ENCODE data around the gene PTPRO.

Gene PTPRO

GRCh38 chr12:15336768-15337553, 14.7 kb downstream of the PTPRO start:
- in situ Hi-C loops (cut with HindIII; ENCODE audit: low pct_ligation_motif_present, low pct_unique_long_range_greater_than_20kb, low sequenced_read_pairs) = no loop called here
- peak; percentile 97 for DNase-seq

- in situ Hi-C loops (cut with HindIII; ENCODE audit: low pct_ligation_motif_present, low pct_unique_long_range_greater_than_20kb, low sequenced_read_pairs) = no loop called here
- DNase-seq = no peak
Observed at GRCh38 chr12:15341371-15341770, 19.1 kb downstream of the PTPRO start.

DNA sequence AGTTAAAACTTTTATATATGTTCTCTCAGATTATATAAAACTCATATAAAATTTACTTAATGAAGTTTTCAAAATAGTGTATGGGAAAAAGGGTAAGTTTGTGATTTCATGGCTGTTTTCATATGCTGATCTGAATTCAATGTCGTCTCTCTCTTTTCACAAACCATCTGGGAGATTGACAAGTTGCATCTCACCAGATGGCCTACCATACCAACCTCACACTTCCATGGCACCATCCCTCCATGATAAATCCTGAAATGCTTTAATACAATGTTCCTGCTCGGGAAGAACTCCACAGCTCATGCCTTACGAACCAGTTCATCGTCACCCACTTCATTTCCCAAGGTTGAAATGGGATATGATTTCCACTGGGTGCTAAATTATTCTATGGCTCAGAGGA, 22.3 kb downstream of the PTPRO start:
- in situ Hi-C loops (cut with HindIII; ENCODE audit: low pct_ligation_motif_present, low pct_unique_long_range_greater_than_20kb, low sequenced_read_pairs) = no loop called here
- no peak for DNase-seq

DNA sequence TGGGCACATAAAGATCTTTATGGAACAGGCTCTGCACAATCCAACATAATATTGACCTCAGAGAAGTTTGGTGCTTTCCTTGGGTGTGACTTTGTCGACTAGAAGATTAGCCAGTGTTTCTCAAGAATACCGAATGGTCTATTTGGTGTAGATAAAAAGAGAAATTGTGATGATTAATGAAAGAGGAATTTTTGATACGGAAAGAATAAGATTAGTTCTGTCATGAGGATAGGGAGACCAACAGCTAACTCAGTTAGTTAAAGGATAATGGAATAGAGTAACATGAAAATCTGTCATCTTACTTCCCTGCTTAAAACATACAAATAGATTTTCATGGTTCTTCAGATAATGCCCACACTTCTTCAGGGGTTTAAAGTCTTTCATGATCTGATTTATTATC, 24.2 kb downstream of the PTPRO start:
- peak; percentile 27 for DNase-seq
- in situ Hi-C loops (cut with HindIII; ENCODE audit: low pct_ligation_motif_present, low pct_unique_long_range_greater_than_20kb, low sequenced_read_pairs) = no loop called here

DNA sequence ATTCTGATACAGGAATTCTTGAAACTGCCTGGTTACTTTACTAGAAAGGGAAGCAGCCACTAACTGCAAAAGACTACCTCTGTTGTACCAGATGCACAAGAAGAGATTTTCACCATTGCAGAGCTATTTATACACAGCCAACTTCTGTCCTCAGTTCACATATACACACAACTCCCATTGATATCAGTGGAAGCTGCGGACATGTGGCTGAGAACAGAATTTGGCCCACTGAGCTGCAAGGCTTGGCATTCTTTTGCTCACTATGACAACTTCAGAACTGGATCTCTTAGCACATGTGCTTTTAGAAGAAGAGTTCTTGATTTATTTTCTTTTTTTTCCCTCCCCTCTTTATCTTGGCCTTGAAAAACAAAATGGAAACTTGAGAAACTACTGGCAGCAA, 28.3 kb downstream of the PTPRO start:
- no peak for DNase-seq
- in situ Hi-C loops (cut with HindIII; ENCODE audit: low pct_ligation_motif_present, low pct_unique_long_range_greater_than_20kb, low sequenced_read_pairs) = no loop called here

DNA sequence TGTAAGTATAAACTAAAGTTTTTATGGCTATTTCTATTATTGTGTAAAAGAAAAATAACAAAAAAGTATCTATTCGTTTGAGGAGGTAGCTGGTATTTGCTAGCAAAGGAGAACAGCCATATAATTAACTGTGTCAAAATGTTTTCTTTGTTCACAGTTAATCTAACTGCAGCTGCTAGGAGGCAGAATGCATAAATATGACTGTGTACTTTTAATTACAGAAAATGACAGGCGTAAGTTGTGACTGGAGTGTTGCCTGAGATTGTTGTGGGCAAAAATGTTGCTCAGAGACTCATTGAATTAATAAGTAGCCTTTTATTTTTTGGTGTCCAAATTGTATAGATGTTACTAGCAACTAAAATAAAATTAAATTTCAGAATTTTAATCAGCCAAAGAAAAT, 33.5 kb downstream of the PTPRO start:
- in situ Hi-C loops (cut with HindIII; ENCODE audit: low pct_ligation_motif_present, low pct_unique_long_range_greater_than_20kb, low sequenced_read_pairs) = no loop called here

GRCh38 chr12:15356951-15357364, 34.6 kb downstream of the PTPRO start:
- no peak for DNase-seq
- in situ Hi-C loops (cut with HindIII; ENCODE audit: low pct_ligation_motif_present, low pct_unique_long_range_greater_than_20kb, low sequenced_read_pairs) = no loop called here

More for the DNA sequence above, 33.5 kb downstream of the PTPRO start:
- no peak for DNase-seq

DNA sequence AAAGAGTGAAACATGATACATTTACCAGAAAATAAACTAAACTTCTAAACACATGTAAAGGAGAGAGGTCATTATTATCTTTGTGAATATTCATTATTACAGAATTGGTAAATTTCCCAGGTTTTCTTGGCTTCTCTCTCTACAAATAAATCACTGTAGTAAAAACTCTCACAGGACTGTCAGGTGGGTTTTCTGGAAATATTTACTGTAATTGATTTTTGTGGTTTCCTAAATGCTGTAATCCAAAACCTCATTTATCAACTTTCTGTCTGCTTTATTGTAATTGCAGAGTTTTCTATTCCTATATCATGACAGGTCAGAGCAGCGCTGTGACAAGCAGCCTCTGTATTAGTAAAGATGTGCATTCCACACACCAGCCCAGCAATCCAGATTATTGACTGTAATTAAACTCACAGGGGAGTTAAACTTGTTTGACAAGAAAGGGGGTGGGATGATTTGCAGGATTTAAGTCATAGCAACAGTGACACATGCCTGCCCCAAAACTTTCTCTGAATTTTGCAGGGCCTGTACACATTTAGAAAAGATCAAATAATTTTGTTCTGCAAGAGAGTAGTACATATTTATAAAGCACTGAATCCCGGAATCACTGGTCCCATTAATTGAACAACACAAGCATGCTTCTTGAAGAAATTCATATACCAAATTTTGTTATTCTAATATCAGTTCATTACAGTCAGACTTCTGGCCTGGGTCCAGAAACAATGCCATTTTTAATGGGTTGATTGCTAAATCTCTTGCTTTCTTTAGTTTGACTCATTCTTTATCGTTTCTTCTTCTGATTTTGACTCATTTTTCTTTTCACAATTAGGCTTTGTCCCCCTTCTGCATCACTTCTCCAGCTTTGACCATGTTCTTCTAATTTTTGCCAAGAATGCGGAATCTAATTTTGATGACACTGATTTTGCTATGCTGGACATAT, 42.2 kb downstream of the PTPRO start:
- in situ Hi-C loops (cut with HindIII; ENCODE audit: low pct_ligation_motif_present, low pct_unique_long_range_greater_than_20kb, low sequenced_read_pairs) = no loop called here
- DNase-seq = no peak

- DNase-seq = no peak
Observed at GRCh38 chr12:15368812-15369211, 46.5 kb downstream of the PTPRO start.

GRCh38 chr12:15372352-15372751, 50.0 kb downstream of the PTPRO start:
- in situ Hi-C loops (cut with HindIII; ENCODE audit: low pct_ligation_motif_present, low pct_unique_long_range_greater_than_20kb, low sequenced_read_pairs) = no loop called here
- no peak for DNase-seq

More at GRCh38 chr12:15368812-15369211, 46.5 kb downstream of the PTPRO start:
- in situ Hi-C loops (cut with HindIII; ENCODE audit: low pct_ligation_motif_present, low pct_unique_long_range_greater_than_20kb, low sequenced_read_pairs) = no loop called here

DNA sequence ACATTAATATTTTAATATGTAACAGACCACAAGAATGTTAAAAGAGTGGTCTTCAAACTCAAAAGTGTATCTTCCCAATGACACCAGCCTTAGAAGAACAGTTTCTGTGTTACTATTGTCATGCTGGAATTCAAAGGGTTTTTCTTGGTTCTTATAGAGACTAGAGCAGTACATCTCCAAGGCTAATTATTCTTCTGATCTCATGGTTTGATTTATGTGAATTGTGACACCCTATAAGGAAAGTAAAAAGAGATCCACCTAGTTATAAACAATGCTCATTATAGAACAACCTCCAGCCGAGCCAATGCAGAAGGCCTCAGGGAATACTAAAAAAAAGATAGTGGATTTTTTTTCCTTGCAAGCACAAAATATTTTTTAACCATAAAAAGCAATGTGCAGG, 65.5 kb downstream of the PTPRO start:
- no peak for DNase-seq
- in situ Hi-C loops (cut with HindIII; ENCODE audit: low pct_ligation_motif_present, low pct_unique_long_range_greater_than_20kb, low sequenced_read_pairs) = no loop called here

GRCh38 chr12:15389561-15389960, 67.3 kb downstream of the PTPRO start:
- DNase-seq = peak; percentile 8
- in situ Hi-C loops (cut with HindIII; ENCODE audit: low pct_ligation_motif_present, low pct_unique_long_range_greater_than_20kb, low sequenced_read_pairs) = no loop called here

DNA sequence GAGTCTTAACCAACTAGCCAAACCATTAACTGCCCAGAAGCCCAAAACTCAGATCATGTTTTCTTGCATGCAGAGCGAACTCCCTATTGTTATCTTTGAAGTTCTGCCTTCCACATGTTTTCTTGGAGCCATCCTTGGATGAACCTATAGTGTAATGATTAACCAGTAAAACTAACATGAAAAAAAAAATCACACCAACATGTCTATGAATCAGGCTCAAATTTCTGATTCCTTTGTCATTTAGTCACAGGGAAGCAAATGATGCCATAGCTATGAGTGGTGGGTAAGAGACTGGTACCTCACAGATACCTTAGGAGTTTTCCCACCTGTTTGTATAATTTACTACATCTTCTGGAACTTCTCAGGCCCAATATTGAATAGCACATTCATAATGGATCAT, 70.7 kb downstream of the PTPRO start:
- DNase-seq = peak; percentile 80

DNA sequence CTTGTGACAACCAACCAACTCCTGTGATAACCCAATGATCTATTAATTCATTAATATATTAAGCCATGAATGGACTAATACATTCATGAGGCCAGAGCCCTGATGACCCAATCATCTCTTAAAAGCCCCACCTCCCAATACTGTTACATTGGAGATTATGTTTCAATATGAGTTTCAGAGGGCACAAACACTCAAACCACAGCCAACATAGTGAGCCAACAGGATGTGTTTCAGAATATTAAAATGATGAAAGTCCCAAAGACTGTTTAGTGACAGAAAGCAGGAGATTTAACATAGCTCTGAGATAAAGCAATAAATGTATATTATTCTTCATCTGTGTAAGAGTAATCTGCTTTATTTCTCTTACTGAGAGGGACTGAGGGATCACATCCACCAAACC, 71.7 kb downstream of the PTPRO start:
- no peak for DNase-seq
- in situ Hi-C loops (cut with HindIII; ENCODE audit: low pct_ligation_motif_present, low pct_unique_long_range_greater_than_20kb, low sequenced_read_pairs) = no loop called here

More for the DNA sequence above, 70.7 kb downstream of the PTPRO start:
- in situ Hi-C loops (cut with HindIII; ENCODE audit: low pct_ligation_motif_present, low pct_unique_long_range_greater_than_20kb, low sequenced_read_pairs) = no loop called here

DNA sequence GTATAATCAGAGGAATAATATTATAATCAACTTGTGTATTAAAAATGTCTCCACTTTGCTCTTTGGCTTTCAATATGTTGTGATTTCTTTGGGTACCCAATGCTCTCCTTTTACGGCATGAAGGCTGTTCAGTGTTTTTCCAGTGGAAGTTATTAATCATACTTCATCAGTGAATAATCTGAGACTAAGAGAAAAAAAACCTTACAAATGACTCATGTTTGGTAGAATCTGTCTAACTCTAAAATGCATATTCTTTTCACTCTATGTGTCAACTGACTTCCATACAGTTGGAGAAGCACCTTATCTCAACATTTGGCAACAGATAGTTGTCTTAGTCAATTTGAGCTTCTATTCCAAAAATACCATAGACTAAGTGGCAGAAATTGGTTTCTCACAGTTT, 82.2 kb downstream of the PTPRO start:
- no peak for DNase-seq
- in situ Hi-C loops (cut with HindIII; ENCODE audit: low pct_ligation_motif_present, low pct_unique_long_range_greater_than_20kb, low sequenced_read_pairs) = no loop called here

DNA sequence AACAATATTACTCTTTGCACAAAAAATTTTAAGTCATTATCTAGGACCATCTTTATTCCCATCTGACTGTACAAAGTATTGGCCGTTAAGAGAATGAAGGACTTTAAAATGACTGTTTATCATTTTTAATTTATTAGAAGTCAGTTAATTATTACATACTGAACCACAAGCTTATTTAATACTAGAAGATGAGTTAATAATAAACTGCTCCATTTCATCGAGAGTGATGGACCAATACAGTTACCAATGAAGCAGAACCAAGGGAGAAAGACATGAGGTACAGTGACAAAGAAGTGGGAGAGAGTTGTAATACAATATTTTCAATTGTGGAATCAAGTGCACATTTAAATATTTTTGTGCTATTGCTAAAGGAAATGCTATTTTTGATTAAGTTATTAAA, 83.3 kb downstream of the PTPRO start:
- in situ Hi-C loops (cut with HindIII; ENCODE audit: low pct_ligation_motif_present, low pct_unique_long_range_greater_than_20kb, low sequenced_read_pairs) = no loop called here
- DNase-seq = no peak

GRCh38 chr12:15407025-15407424, 84.7 kb downstream of the PTPRO start:
- no peak for DNase-seq
- in situ Hi-C loops (cut with HindIII; ENCODE audit: low pct_ligation_motif_present, low pct_unique_long_range_greater_than_20kb, low sequenced_read_pairs) = no loop called here

- in situ Hi-C loops (cut with HindIII; ENCODE audit: low pct_ligation_motif_present, low pct_unique_long_range_greater_than_20kb, low sequenced_read_pairs) = no loop called here
- DNase-seq = no peak
Observed at GRCh38 chr12:15411842-15412241, 89.5 kb downstream of the PTPRO start.

DNA sequence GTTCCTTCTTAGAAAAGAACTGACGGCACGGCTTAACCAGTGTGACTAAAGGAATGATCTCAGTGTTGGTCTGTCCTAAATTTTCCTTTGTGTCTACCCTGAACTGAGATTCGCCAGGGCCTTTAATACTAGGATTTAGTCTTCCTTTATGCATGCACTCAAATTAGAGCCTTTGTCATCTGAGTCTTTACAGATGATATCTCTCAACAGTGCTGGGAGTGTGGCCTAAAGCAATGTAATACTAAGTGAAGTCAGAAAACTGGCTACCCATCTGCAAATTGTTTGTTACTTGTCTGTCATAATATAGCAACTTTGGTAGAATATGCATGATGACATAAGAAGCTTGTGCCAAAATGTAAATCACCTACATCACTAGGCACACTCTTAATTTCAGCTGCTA, 95.4 kb downstream of the PTPRO start:
- in situ Hi-C loops (cut with HindIII; ENCODE audit: low pct_ligation_motif_present, low pct_unique_long_range_greater_than_20kb, low sequenced_read_pairs) = no loop called here

GRCh38 chr12:15423629-15424028, 101.3 kb downstream of the PTPRO start:
- DNase-seq = no peak
- in situ Hi-C loops (cut with HindIII; ENCODE audit: low pct_ligation_motif_present, low pct_unique_long_range_greater_than_20kb, low sequenced_read_pairs) = no loop called here

More for the DNA sequence above, 95.4 kb downstream of the PTPRO start:
- DNase-seq = no peak

All from ACHN (cell line).